Breast epithelium (tissue), 3 donors: ENCODE results near the gene MARF1.

Experiments
- POLR2A ChIP-seq: fragments of 450-650 bp; IDR thresholded peaks from one replicate; pipeline ENCODE4 v1.6.1; 2016; ENCODE audit warnings: antibody characterized with exemption, mild to moderate bottlenecking, moderate library complexity
- TF ChIP-seq, protein P1 (sequence below), 3 donors: fragments of 450-650 bp; IDR thresholded peaks; one replicate each; pipeline ENCODE4 v1.5.1; 2016 to 2017; ENCODE audit warnings: antibody characterized with exemption in 3 of 3, mild to moderate bottlenecking in 3 of 3, moderate library complexity in 3 of 3

- TF ChIP-seq POLR2A: no peak
- TF ChIP-seq, protein P1, sequence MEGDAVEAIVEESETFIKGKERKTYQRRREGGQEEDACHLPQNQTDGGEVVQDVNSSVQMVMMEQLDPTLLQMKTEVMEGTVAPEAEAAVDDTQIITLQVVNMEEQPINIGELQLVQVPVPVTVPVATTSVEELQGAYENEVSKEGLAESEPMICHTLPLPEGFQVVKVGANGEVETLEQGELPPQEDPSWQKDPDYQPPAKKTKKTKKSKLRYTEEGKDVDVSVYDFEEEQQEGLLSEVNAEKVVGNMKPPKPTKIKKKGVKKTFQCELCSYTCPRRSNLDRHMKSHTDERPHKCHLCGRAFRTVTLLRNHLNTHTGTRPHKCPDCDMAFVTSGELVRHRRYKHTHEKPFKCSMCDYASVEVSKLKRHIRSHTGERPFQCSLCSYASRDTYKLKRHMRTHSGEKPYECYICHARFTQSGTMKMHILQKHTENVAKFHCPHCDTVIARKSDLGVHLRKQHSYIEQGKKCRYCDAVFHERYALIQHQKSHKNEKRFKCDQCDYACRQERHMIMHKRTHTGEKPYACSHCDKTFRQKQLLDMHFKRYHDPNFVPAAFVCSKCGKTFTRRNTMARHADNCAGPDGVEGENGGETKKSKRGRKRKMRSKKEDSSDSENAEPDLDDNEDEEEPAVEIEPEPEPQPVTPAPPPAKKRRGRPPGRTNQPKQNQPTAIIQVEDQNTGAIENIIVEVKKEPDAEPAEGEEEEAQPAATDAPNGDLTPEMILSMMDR (IDR thresholded peaks at IDR 0.05): no peak
These were observed 36.3 kb downstream of the MARF1 start for GRCh38 chr16:15606518-15607220.
